Measurements from ENCODE around the gene SLC2A11.

Gene SLC2A11

DNA sequence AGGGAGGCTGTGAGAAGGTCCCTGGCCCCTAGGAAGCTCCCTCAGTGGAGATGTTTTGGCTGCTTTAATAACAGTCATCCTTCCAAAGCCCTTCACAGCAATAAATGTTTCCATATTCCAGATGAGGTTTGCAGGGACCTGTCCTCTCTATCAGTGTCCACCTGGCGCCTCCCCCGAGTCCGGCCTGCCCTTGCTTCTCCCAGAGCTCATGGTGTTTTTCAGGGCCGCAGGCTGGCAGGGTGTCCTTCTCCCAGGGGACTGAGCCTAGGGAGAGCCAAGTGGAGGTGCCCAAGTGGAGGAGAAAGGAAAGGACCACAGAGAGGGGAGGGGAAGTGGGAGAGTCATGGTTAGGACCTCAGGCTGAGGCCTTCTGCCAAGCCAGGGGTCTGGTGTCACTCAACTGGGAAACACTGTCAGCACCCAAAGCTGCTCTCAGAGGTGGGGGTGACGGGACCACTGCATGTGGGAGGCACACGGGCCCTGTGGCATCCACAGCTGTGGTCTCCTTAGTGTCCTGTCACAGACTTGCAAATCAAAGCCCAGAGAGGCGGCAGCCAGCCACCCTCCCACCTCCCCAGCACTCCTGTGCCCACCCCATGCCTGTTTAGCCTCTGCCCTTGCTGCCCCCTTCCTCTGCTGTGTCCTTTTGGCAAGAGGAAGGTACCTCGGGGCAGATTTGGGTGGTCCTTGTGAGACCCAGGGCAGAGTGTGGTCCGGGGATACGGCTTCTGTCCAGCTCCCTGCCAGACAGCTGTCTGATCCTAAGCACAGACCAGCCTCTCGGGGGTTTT is 25.3 kb upstream of the SLC2A11 start:
- no peak for DNase-seq (ENCODE audit: low read depth, low spot score)

DNA sequence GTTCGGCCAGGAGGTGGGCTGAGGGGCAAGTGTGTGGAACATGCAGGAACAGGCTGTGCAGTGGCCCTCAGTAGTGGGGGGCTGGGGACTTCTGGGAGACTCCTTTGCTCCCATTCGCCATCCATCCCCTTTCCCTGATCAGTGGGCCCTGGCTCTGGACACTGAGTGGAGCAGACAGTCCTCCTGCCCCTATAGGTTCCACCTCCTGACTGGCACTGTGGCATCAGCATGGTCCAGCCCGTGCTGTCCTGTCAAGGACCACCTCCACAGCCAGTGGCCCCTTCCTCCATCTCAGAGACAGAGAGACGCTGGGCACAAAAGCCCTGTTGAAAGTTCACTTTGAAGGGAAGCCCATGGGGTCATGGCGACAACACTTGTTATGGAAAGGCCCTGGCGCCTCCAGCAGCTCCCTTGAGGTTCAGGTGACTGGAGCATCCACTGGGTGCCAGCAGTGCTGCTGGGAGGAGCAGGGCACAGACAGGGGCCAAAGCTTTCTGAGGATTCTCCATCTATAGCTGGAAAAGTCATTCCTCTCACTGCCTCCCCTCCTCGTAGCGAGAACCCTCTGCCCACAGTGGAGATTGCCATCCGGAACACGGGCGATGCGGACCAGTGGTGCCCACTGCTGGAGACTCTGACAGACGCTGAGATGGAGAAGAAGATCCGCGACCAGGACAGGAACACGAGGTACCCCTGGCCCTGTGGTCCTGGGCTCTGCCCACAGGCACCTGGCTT is 24.5 kb upstream of the SLC2A11 start:
- no peak for DNase-seq (ENCODE audit: low read depth, low spot score)

DNA sequence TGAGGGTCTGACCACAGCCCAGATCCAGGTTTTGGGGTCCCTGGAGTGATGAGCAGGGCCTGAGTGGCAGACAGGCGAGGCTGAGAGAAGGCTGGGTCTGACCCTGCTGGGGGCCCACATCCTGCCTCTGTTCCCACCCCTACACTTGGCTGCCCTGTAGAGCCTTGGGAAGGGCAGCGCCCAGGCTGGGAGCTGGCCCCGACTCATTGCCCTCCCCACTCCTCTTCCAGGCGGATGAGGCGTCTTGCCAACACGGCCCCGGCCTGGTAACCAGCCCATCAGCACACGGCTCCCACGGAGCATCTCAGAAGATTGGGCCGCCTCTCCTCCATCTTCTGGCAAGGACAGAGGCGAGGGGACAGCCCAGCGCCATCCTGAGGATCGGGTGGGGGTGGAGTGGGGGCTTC is 23.8 kb upstream of the SLC2A11 start:
- no peak for DNase-seq (ENCODE audit: low read depth, low spot score)

DNA sequence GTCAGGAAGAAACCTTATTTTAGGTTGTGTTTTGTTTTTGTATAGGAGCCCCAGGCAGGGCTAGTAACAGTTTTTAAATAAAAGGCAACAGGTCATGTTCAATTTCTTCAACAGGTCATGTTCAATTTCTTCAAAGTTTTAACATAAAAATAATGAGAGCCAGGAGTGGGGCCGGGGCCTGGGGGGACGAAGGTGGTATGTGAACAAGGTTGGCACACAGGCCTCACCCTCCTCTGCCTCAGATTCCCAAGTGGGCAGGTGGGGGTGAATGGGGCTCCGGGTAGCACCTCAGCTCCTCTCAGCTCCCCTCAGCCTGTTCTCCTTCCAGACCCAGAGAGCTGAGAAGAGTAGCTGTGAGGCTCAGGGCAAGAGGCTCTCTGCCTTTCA is 23.3 kb upstream of the SLC2A11 start:
- DNase-seq (ENCODE audit: low read depth, low spot score) = no peak

DNA sequence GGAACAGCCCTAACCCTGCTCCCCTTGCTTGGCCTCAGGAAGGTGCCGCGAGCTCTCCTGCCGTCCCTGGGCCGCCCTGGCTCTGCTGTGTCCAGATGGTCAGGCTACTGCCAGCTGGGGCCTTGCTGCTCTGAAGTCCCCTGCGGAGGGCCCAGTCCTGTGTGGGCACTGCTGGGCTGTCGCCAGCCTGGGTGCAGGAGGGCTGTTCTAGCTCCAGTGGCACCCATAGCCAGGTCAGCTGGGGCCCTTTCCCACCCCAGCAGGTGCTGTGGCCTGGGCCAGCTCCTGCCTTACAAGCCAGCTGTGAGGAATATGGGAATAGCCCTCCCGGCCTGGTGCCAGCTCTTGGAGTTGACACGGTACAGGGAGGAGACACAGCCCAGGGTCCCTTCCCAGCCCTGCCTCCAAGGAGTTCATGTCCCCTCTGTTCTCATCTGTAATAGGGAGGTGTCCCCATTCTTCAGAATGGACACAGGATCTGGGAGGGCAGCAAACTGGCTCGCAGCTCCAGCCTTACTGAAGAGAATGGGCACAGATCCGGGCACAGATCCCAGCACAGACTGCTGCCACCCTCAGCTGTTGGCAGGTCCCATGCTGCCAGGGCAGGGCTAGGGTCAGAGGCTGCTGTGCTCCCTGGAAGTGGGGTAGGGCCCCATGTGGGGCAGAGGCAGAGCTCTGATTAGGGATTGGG is 22.7 kb upstream of the SLC2A11 start:
- no peak for DNase-seq (ENCODE audit: low read depth, low spot score)

DNA sequence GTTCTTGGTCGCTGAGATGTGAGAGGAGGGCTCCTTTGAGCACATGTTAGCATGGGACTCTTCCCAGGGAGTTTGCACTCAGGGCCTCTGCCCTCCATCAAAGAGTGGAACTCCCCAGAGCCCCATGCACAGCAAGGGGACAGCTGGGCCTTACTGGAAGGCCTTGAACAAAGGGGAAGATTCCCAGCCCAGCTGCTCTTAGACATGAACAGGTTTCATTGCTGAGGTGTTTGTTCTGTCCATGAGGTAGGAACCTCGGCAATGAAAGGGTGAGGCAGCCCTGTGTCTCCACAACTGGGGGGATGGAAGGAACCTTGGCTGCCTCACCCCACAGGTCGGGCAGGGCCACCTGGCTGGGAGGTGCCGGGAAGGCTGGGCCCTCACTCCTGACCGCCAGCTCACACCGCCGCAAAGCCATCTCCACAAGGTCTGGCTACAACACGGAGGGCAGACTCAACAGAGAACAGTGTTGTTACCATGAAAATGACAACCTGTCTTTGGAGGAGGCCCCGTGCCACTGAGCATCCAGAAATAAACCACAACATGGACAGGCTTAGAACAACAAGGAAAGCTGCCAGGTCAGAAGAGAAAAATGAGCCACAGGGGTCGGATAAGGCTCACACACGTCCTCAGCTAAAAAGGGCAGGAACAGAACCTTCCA is 22.1 kb upstream of the SLC2A11 start:
- DNase-seq (ENCODE audit: low read depth, low spot score) = no peak

DNA sequence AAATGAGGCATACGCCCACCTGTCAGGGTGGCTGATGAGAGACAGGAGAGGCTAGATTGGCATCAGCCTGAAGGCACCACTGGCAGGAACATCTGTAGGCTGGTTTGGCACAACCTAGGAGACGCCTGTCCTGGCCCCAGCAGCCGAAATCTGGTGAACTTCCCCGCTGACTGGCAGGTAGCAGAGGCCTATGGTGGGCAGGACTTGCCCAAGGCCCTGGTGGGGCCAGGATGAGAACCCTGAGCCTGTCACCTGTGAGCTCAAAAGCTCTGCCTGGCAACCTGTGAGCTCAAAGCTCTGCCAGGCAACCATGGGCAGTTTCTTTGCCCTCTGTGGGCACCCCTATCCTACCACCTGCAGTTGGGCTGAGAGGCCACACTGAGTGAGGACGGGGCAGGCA is 21.4 kb upstream of the SLC2A11 start:
- DNase-seq (ENCODE audit: low read depth, low spot score) = no peak

DNA sequence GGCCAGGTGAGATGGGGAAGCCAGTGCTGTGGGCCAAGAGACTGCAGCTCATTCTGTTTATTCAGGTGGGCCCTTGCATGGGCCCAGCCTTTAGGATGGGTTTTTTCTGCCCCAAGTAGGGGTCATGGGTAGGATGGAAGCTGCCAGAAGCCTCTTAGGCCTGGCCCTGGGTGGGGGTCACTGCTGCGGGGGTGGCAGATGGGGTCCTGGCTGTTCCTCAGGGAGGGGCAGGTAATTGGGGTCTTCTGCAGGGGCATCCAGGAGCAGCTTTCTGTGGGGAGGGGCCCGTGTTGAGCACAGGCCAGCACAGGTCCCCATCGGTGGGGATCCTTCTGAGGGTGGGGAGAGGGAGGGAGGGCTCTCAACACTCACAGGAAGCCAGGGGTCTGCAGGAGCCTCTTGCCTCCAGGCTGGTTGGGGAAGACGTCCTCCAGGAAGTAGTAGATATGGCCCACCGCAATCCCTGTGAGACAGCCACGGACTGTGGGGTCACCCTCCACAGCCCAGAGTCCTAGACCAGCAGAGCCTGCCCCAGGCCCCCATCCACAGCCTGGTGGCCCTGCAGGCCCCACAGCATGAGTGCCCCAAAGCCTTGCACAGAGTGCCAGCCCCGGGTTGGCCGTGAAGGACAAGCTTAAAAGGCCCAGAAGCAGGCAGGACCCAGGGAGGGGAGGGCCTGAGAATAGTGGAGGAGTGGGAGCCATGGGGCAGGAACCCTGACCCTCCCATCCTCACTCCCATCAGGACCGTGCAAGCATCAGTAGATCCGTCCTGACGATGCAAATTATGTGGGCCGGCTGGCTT is 20.8 kb upstream of the SLC2A11 start:
- DNase-seq (ENCODE audit: low read depth, low spot score) = no peak

DNA sequence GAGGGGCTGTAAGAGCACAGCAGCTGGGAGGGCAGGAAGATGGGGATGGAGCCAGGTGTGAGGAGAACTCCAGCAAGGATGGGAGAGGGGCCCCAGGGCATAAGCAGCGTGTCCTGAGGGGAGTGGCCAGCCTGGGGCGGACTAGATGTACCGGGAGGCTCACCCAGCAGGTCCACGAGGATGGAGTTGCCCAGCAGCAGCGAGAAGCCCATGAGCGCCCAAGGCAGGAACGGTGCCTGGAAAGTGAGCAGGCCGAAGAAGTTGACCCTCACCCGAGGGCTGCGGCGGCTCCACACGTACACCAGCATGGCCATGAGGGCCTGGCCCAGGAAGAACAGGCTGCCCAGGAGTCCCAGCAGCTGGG is 20.2 kb upstream of the SLC2A11 start:
- DNase-seq (ENCODE audit: low read depth, low spot score) = no peak

DNA sequence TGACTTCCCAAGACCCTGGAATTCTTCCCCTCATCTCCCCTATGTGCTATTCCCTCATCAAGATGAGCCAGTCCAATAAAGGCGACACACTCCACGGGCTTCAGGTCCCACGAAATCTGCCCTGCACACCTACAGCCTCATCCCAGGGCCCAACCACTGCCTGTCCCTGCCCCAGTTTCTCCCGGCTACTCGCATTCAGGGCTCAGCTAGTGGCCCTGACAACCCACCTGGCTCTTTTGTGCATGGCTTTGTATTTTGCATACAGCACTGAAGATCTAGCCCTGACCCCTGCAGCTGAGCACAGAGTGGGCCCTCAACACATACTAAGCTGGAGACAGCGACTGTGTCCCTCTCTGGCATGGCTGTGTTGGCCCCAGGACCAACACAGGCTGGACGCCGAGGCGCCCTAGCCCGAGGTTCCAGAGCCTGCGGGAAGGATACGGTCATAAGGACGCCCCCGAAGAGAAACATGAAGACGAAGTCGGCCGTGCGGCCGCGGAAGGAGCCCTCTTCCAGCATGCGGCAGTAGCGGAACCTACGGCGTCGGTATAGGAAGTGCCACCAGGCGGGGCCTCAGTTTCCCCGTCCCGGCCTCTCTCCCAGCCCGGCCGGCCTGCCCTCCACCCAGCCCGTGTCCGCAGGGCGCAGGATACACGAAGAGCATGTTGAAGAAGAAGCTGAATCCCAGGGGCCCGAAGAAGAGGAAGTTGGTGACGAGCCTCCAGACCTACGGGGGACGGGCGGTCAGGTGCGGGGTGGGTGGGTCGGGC is 19.6 kb upstream of the SLC2A11 start:
- DNase-seq (ENCODE audit: low read depth, low spot score) = no peak

DNA sequence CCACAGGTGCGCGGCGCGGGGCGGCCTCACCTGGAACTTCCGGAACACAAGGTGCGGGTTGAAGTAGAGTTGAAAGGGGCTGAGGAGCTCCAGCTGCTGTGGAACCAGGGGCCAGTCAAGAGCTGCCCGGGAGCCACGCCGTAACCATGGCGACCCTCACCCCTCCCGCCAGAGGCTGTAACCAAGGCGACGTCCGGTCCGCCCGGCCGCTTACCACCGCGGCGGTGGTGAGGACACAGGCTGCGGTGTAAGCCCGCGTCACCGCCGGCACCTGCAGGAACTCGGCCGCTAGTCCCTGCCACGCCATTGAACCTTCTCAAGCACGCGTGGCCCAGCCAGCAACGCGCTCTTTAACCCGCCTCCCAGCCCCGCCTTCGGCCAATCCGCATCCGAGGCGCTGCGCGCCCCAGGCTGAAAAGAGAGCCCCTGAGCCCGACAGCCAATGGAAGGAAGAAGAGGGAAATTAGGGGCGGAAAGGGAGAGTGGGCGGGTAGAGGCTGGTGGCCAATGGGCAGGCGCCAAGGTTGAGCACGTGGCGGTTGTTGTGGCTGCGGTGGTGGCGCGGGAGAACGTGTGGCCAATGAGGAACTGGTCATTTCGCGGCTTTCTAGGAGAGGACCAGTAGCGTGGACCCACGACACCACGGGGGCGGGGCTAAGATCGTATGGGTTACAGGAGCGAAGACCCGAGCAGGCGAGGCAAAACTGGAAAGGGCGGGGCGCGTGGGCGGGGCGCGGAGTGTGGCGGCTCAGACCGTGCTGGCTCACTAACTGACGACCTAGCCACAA is 18.8 kb upstream of the SLC2A11 start, which contains the start of gene DERL3:
Gene DERL3, minus strand, starts transcription at position 326 of the 788 bp plus-strand sequence. Its CDS starts 19 bp downstream, at position 307.
- peak; percentile 93 for DNase-seq (ENCODE audit: low read depth, low spot score)

DNA sequence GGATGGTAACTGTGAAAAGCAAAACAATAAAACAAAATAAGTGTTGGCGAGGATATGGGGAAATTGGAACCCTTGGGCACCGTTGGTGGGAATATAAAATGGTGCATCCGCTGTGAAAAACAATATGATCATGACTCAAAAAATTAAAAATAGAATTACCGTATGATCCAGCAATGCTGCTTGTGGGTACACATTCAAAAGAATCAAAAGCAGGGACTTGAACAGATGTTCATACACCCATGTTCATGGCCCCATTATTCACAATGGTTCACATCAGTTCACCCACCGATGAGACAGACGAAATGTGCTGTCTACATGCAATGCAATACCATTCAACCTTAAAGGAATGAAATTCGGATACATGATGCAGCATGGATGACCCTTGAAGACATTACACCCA is 17.6 kb upstream of the SLC2A11 start:
- DNase-seq (ENCODE audit: low read depth, low spot score) = no peak

DNA sequence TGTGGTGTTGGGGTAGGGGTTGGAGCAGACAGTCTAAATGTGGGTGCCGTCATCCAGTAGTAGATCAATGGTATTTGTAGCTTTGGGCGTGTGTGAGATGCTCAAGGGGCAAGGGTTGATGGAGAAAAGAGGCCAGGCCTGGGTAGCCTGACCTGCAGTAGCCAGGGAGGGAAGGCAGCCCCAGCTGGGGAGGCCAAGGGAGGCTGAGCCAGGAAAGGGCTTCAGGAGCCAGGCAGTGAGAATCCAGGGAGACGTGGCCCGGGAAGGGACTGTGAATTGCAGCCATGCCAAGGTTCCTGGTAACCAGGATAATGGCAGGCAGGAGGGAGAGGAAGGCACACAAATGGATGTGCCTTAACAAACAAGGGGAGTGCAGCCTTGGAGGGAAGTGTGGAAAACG is 16.4 kb upstream of the SLC2A11 start:
- DNase-seq (ENCODE audit: low read depth, low spot score) = no peak

DNA sequence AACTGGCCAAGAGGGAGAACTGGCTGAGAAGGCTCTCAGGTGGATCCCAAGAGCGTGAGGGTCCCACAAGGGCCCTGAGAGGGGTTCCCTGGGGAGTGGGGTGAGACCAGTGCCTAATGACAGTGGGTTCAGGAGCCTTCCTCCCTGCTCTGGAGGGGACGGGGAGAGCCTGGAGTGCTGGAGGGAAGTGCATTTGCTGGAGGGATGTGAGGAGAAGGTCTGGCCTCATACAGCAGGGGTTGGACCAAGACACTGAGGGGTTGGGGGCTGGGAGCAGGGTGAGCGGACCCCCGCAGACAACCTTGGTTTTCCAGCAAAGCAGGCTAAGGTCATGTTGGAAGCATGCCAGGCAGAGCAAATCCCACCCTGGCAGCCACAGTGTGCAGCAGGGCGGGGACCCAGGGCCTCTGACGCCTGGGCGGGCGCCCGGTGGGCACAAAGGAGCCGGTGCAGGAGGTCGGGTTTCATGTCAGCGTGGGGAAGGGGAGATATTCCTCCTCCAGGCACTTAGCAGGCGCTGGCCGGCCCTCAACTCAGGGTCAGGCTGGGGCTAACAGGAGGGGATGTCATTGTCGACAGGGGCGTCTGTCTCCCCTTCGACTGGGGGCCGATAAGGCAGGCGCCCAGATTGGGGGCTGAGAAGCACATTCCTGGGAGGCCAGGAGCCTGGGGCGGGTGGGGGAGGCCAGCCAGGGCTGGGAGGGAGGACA is 15.8 kb upstream of the SLC2A11 start:
- no peak for DNase-seq (ENCODE audit: low read depth, low spot score)

DNA sequence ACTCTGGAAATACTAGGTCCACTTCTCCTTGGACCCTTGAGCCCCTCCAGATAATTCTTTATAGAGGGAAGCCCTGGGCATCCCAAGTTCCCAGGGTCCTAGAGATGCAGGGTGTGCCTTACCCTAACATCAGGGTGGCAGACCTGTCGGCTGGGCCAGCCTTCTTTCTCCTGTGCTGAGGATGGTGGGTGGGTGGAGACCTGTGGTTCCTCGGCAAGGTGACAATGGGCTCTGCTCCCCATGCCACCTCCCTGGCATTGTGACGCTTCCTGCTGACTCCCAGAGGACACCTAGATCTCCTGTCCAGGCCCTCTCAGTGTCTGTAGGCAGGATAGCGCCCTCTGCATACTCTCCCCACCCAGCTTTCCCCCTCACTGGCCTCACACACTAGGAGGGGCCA is 15.1 kb upstream of the SLC2A11 start:
- no peak for DNase-seq (ENCODE audit: low read depth, low spot score)

DNA sequence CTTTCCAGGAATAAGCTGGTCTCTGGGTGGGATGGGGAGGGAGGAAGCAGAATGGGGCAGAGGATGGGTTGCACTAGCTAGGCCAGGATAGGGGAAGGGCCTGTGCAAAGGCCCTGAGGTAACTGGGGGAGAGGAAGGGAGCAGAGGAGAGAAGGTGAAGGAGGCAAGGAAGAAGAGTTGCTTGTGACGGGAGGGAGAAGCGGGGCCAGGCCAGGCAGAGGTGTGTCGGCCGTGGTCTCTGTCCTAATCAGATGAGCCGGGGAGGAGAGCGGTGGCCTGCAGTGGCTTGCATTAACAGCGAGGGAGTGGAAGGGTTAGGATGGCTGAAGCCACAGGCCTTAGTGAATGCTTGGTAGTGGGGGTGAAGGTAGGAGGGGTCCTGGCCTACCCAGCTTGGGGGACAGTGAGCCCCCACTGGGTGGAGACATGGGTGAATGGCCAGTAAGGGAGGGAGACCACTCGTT is 12.9 kb upstream of the SLC2A11 start:
- DNase-seq (ENCODE audit: low read depth, low spot score) = no peak

DNA sequence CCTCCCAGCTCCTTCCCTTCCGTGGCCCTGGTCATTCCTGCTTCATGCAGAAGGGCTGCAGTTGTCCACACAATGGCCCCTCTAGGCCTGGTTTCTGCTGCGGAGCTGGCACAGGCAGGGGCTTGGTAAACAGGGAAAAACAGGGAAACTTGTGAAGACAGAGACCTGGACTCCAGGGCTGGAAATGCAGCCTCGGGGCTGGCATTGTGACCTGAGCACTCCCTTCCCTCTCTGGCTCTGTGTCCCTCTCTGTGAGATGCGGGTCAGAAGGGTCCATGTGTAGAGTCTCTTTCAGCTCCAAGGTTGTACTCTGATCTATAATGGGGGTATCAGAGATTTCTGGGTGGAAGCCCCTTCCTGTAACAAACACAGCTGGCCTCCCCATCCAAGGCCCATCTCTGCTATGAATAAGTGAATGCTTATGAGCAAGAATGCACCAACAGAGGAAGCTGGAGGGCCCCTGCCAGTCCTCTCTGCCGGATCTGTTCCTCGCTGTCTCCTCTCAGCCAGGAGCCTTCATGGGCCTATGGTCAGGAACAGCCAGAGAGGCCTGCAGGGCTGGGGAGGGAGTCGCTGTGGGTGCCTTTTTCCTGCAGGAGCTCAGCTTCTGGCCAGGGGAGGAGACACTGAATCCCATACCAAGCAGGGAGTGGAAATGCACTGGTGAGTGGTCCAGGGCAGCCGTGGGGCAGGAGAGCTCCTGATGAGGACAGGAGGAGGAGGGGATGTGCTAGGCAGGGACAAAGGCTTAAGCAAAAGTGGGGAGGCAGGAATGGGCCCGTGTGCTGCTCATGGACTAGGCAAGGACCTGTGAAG is 12.2 kb upstream of the SLC2A11 start:
- no peak for DNase-seq (ENCODE audit: low read depth, low spot score)

DNA sequence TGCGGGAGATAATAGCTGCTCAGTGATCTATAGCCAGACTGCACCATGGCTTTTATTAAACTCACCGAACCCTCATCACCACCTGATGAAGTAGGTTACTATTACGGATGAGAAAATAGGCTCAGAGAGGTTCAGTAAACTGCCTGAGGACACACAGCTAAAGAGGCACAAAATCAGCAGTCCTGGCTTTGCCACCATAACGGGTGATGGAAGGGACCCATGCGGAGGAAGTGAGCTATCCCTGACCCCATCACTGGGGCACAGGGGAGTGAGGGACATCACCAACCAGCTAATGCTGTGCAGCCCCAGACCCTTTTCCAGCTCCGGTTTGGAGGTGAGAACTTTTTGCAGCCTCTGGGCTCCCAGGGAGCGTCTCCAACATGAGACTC is 11.6 kb upstream of the SLC2A11 start:
- no peak for DNase-seq (ENCODE audit: low read depth, low spot score)

All from activated naive CD8-positive, alpha-beta T cell treated with anti-CD3 and anti-CD28 coated beads, Interleukin-2, amount 50 U/mL, for 16 hours (primary cell).